Measurements from ENCODE around the gene NR2C2. TPM values are rescaled to one million over a fixed set of nuclear protein-coding genes. Genes with fewer than 3 reads are reported as not detected.
A peak's percentile ranks its signal among the peaks of the same experiment; 100 is the strongest.

NR2C2 gene
- polyA plus RNA-seq, 6 donors from 2014 or later: 0.49 to 19.8 (median 13.1) TPM

DNA sequence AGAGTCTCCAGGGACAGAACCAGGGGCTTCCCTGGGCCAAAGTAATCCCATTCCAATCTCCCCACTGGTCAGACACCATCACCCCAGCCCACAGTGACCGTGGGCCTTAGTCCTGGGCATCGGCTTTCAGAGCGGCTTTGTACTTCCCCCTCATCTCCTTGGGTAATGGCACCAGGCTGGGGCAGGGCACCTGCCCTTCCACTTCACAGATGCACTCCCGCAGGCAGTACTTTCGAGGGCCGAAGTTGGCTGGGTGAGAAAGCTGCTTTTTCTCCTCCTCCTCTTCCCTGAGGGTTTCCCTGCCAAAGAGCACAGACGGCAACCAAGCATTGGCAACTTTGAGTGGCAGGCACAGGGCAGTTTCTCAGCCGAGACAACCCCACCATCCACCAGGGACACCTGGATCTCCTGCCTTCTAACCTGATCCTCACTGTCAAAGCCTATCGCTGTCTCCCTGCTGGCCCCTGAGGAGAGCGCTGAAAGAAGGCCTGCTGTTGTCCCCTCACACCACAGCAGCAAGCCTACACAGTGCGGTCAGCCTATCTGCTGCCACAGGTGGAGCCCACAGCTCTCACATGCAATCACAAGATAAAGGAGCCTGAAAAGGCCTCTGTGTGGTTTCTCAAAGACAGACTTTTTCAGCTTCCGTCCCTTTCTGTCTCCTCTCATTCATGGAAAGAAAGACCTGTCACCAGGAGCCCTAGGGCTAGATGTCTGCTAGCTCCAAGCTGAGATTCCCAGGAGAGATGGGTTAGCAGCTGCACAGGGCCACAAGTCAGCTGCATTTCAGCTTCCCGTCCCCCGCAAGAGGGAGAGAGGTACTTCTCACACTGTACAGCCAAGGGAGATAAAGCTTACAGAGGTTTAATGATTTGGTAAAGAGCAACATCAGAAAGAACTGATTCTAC lies 105.2 kb downstream of the NR2C2 start:
- ATAC-seq (ENCODE audit: low read depth in 2 of 2) (no peak), DNase-seq (no peak)
- Mint-ChIP-seq H3K27me3 (no peaks in the 10 kb centered on the region), H3K27ac (peak overlapping the region in 5 of 6 donors; percentile 39 to 94 (median 76)), H3K36me3 (peaks cover 5 to 14% of the 10 kb centered on the region in 2 donors), H3K4me1 (peaks cover 45 to 73% (median 66%) of the 10 kb centered on the region in 3 donors), H3K9me3 (peaks cover 0 to 4% (median 1%) of the 10 kb centered on the region in 7 donors), H3K4me3 (peak overlapping the region in 3 of 8 donors; percentile 20 to 38 (median 23))

DNA sequence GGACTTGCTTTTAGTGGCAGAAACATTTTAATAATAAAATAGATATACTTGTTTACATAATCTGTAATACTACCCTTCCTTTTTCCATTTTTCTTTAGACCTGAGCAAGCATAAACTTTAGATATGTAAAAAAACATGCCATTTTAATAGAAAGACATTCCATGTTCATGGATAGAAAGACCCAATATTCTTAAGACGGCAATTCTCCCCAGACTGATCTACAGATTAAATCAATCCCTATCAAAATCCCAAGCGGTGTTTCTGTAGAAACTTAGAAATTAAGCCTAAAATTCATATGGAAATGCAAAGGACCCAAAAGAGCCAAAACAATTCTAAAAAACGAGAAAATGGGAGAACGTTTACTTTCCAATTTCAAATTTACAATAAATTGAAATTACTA lies 106.2 kb downstream of the NR2C2 start:
- peaks cover 5 to 14% of the 10 kb centered on the region in 2 donors for H3K36me3 Mint-ChIP-seq
- peak overlapping the region in 1 of 8 donors; percentile 22 for H3K4me3 Mint-ChIP-seq
- ATAC-seq (ENCODE audit: low read depth in 2 of 2) (no peak), DNase-seq (no peak)
- peak overlapping the region in 5 of 6 donors; percentile 59 to 91 (median 76) for H3K27ac Mint-ChIP-seq
- H3K9me3 Mint-ChIP-seq: peaks cover 0 to 4% (median 1%) of the 10 kb centered on the region in 7 donors
- H3K4me1 Mint-ChIP-seq: peaks cover 45 to 75% (median 71%) of the 10 kb centered on the region in 3 donors
- H3K27me3 Mint-ChIP-seq: no peaks in the 10 kb centered on the region

- DNase-seq (peak; percentile 49), ATAC-seq (ENCODE audit: low read depth in 2 of 2) (peak; percentile 31 to 40)
- no peaks in the 10 kb centered on the region for H3K27me3 Mint-ChIP-seq
- H3K4me1 Mint-ChIP-seq: peaks cover 44 to 72% (median 69%) of the 10 kb centered on the region in 3 donors
- peaks cover 5 to 14% of the 10 kb centered on the region in 2 donors for H3K36me3 Mint-ChIP-seq
- H3K4me3 Mint-ChIP-seq: peak overlapping the region; percentile 12 to 84 (median 72)
- peak overlapping the region; percentile 14 to 95 (median 84) for H3K27ac Mint-ChIP-seq
- H3K9me3 Mint-ChIP-seq: peaks cover 0 to 4% (median 1%) of the 10 kb centered on the region in 7 donors
These were observed 107.7 kb downstream of the NR2C2 start for GRCh38 chr3:15055019-15055557.

DNA sequence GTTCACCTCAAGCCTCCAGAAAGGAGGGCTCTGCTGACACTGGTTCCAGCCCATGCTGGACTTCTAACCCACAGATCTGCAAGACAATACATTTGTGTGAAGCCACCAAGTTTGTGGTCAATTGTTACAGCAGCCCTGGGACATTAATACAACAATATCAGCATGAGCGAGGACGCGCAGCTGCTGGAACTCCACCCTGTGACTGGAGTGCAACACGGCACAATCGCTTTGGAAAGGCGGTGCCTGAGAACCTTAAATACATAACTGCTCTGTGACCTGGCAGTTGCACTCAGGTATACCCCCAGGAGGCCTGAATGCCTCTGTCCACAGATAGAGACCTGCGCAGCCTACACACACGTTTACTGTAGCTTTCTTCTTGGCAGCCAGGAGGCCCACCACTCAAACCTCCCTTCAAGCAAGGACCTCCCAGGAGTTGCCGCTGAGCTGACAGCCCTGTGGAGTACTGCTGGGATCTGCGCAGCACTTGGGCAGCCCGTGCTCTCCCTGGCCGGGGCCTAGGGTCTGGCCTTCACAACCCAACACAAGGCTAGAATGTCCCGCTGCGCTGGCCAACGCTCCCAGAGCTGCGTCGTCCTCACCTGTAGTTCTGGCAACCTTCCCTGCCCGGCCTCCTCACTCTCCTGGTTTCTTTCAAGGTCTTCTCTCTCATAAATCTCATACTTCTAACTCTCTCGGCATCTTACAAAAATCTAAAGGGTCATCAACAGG lies 109.5 kb downstream of the NR2C2 start:
- H3K4me3 Mint-ChIP-seq: no peak overlapping the region
- H3K4me1 Mint-ChIP-seq: peaks cover 32 to 56% (median 54%) of the 10 kb centered on the region in 3 donors

GRCh38 chr3:15060029-15060428 lies 112.6 kb downstream of the NR2C2 start:
- Mint-ChIP-seq H3K9me3 (peaks cover 0 to 3% (median 0%) of the 10 kb centered on the region in 7 donors), H3K4me1 (peaks cover 19 to 43% (median 42%) of the 10 kb centered on the region in 3 donors), H3K36me3 (peaks cover 5 to 8% of the 10 kb centered on the region in 2 donors), H3K4me3 (peak overlapping the region in 2 of 8 donors; percentile 40 to 64), H3K27me3 (no peaks in the 10 kb centered on the region), H3K27ac (no peak overlapping the region)
- DNase-seq (no peak), ATAC-seq (ENCODE audit: low read depth in 2 of 2) (no peak)

More for the DNA sequence above, 109.5 kb downstream of the NR2C2 start:
- no peaks in the 10 kb centered on the region for H3K27me3 Mint-ChIP-seq
- H3K9me3 Mint-ChIP-seq: peaks cover 0 to 4% (median 1%) of the 10 kb centered on the region in 7 donors
- ATAC-seq (ENCODE audit: low read depth in 2 of 2): no peak
- peaks cover 5 to 14% of the 10 kb centered on the region in 2 donors for H3K36me3 Mint-ChIP-seq
- H3K27ac Mint-ChIP-seq: no peak overlapping the region
- no peak for DNase-seq

DNA sequence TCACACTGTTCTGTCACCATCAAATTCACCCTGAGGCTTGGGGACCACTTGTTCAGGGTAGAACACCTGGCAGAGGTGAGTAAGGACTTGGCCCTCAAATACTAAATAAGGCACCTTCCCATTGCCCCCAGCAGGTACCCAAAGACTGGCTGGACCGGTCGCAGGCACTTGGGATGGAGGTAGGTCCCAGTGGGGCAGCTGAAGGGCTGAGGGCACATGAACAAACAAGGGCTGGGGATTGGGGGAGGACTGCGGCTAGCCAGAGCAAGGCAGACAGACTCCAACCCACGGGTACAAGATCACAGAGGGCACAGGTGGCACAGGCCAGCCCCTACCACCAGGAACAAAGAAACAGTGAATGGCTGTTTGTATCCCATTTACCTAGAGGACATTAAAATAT lies 115.9 kb downstream of the NR2C2 start:
- ATAC-seq (ENCODE audit: low read depth in 2 of 2) (no peak), DNase-seq (no peak)
- peak overlapping the region in 7 of 8 donors; percentile 64 to 97 (median 96) for H3K4me3 Mint-ChIP-seq
- no peaks in the 10 kb centered on the region for H3K27me3 Mint-ChIP-seq
- no peaks in the 10 kb centered on the region for H3K36me3 Mint-ChIP-seq
- no peaks in the 10 kb centered on the region for H3K9me3 Mint-ChIP-seq
- H3K27ac Mint-ChIP-seq: peak overlapping the region in 1 of 6 donors; percentile 38
- peaks cover 10 to 33% (median 32%) of the 10 kb centered on the region in 3 donors for H3K4me1 Mint-ChIP-seq

- H3K36me3 Mint-ChIP-seq: no peaks in the 10 kb centered on the region
- peak overlapping the region in 4 of 6 donors; percentile 38 to 93 (median 80) for H3K27ac Mint-ChIP-seq
- peak overlapping the region; percentile 94 to 98 (median 96) for H3K4me3 Mint-ChIP-seq
- H3K9me3 Mint-ChIP-seq: no peaks in the 10 kb centered on the region
- no peaks in the 10 kb centered on the region for H3K27me3 Mint-ChIP-seq
- ATAC-seq (ENCODE audit: low read depth in 2 of 2) (no peak), DNase-seq (no peak)
- H3K4me1 Mint-ChIP-seq: peaks cover 10 to 33% (median 32%) of the 10 kb centered on the region in 3 donors
These were observed 116.4 kb downstream of the NR2C2 start for GRCh38 chr3:15063656-15064286.

GRCh38 chr3:15064299-15064834 lies 117.0 kb downstream of the NR2C2 start:
- Mint-ChIP-seq H3K27ac (peak overlapping the region in 5 of 6 donors; percentile 71 to 98 (median 93)), H3K36me3 (no peaks in the 10 kb centered on the region), H3K27me3 (no peaks in the 10 kb centered on the region), H3K4me1 (peaks cover 10 to 33% (median 30%) of the 10 kb centered on the region in 3 donors), H3K4me3 (peak overlapping the region; percentile 94 to 98 (median 96)), H3K9me3 (no peaks in the 10 kb centered on the region)
- DNase-seq (no peak), ATAC-seq (ENCODE audit: low read depth in 2 of 2) (no peak)

- Mint-ChIP-seq H3K9me3 (no peaks in the 10 kb centered on the region), H3K27me3 (no peaks in the 10 kb centered on the region), H3K27ac (peak within 1 kb of the TSS; percentile 91 to 98 (median 96)), H3K4me3 (peak within 1 kb of the TSS; percentile 94 to 98 (median 96)), H3K4me1 (peaks cover 10 to 30% (median 24%) of the 10 kb centered on the region in 3 donors), H3K36me3 (no peaks in the 10 kb centered on the region)
- ATAC-seq (ENCODE audit: low read depth in 2 of 2) (peak; percentile 97 to 98), DNase-seq (peak; percentile 87)
These were observed 117.6 kb downstream of the NR2C2 start, which contains the start of gene MRPS25 for GRCh38 chr3:15064835-15065549. MRPS25 (minus strand) TSS chr3:15065315; CDS start chr3:15065194, 121 bp downstream.

- peak overlapping the region; percentile 94 to 98 (median 96) for H3K4me3 Mint-ChIP-seq
- no peaks in the 10 kb centered on the region for H3K27me3 Mint-ChIP-seq
- peak overlapping the region in 5 of 6 donors; percentile 91 to 98 (median 96) for H3K27ac Mint-ChIP-seq
- no peak for ATAC-seq (ENCODE audit: low read depth in 2 of 2)
- no peak for DNase-seq
- H3K4me1 Mint-ChIP-seq: peaks cover 10 to 29% (median 22%) of the 10 kb centered on the region in 3 donors
- H3K36me3 Mint-ChIP-seq: no peaks in the 10 kb centered on the region
- H3K9me3 Mint-ChIP-seq: no peaks in the 10 kb centered on the region
These were observed 118.2 kb downstream of the NR2C2 start for GRCh38 chr3:15065550-15066007.

DNA sequence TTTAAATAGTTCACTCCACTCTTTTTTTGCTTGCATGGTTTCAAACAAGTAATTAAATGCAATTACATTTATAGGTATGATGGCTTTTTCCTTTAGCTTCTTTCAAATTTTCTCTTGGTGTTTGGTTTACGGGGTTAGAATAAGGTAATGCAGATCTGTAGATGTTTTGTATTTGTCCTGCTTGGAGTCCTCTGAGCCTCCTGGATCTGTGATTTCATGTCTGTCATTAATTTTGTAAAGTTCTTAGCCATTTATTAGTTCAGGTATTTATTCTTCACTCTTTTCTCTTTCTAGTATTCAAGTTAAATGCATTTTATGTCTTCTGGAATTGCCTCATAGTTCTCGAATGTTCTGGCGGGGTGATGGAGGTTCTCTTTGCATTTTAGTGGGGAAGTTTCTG lies 119.1 kb downstream of the NR2C2 start:
- no peaks in the 10 kb centered on the region for H3K9me3 Mint-ChIP-seq
- H3K36me3 Mint-ChIP-seq: peaks cover 0 to 3% of the 10 kb centered on the region in 2 donors
- no peak for ATAC-seq (ENCODE audit: low read depth in 2 of 2)
- no peaks in the 10 kb centered on the region for H3K27me3 Mint-ChIP-seq
- H3K4me3 Mint-ChIP-seq: peak overlapping the region in 6 of 8 donors; percentile 9 to 98 (median 96)
- H3K4me1 Mint-ChIP-seq: peaks cover 12 to 27% (median 22%) of the 10 kb centered on the region in 3 donors
- DNase-seq: no peak
- H3K27ac Mint-ChIP-seq: peak overlapping the region in 1 of 6 donors; percentile 55

DNA sequence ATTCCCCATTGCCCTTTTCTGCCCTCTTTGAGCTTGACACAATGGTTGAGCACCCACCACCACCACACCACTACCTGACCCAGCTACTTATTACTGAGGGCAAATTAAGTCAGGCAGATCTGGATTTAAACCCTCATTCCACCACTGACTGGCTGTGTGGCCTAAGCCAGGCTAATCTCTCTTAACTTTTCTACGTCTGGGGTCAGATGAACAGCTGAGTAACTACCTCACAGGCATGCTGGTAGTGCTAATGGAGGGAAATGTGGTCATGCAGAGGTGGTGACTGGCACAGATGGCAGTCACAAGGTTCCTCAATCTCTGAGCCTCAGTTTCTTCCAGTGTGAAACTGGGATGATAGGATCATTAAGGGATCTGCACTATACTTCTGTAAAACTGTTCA lies 122.1 kb downstream of the NR2C2 start:
- DNase-seq: no peak
- H3K9me3 Mint-ChIP-seq: no peaks in the 10 kb centered on the region
- H3K4me3 Mint-ChIP-seq: no peak overlapping the region
- H3K36me3 Mint-ChIP-seq: peaks cover 0 to 15% of the 10 kb centered on the region in 2 donors
- H3K4me1 Mint-ChIP-seq: peaks cover 4 to 12% (median 11%) of the 10 kb centered on the region in 3 donors
- H3K27ac Mint-ChIP-seq: peak overlapping the region in 2 of 6 donors; percentile 10 to 36
- ATAC-seq (ENCODE audit: low read depth in 2 of 2): no peak
- no peaks in the 10 kb centered on the region for H3K27me3 Mint-ChIP-seq
